ENCODE data around the gene EVA1C.
A peak's percentile ranks its signal among the peaks of the same experiment; 100 is the strongest.
"Not testable (repeated sequence)": the region's sequence is repeated elsewhere in the genome, so short reads cannot be mapped to it uniquely, and the experiment has no call there.

The EVA1C gene

DNA sequence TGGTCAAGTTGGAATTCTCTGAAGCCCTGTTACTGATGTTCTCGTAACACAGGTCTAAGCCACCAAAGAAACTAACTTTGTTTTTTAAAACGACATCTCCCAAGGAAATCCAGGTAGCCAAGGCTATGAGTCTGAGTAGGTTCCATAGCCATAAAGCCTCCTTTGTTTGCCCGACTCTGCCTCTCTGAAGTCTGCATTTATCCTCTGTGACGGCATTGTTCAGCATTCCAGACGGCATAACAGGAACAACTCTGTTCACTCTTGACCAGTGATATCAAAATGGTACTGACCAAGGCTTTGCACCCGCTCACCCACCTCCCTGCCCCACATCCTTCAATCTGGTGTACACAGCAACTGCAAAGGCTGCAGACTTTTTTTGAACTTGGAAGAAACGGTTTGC, 34.5 kb upstream of the EVA1C start:
- Histone ChIP-seq H3K36me3 (ENCODE audit: insufficient read depth, low read length) (peaks cover 65% of the 10 kb centered on the region), H3K4me3 (ENCODE audit: low read length) (no peak overlapping the region), H3K4me1 (ENCODE audit: control insufficient read depth, insufficient read depth, low read length) (peaks cover 45% of the 10 kb centered on the region), H3K27me3 (ENCODE audit: control insufficient read depth, insufficient read depth, low read length) (no peaks in the 10 kb centered on the region), H3K9ac (ENCODE audit: low read depth, low read length) (no peak overlapping the region), H3K9me3 (replicated peaks; ENCODE audit: low read length) (no peaks in the 10 kb centered on the region), H3K4me2 (ENCODE audit: low read length) (no peak overlapping the region)

DNA sequence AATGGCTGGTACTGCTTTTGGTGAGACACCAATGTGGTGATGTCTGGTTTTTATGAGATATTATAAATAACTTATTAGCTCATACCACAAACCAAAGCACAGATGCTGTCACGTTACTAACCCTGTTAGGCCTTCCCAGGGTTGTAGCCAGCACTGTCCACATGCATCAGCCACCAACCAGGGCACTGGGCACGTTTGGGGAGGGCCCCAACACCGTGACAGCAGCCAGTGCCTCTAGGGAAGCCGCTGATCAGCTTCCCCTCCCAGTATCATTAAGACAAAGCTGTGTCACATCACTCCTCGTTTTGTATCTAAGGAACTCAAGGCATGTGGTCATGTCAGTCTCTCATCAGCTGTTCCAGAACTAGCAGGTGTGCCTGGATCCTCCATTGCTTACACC, 33.5 kb upstream of the EVA1C start:
- H3K36me3 ChIP-seq (ENCODE audit: insufficient read depth, low read length): peaks cover 73% of the 10 kb centered on the region
- H3K27me3 ChIP-seq (ENCODE audit: control insufficient read depth, insufficient read depth, low read length): no peaks in the 10 kb centered on the region
- no peak overlapping the region for H3K4me3 ChIP-seq (ENCODE audit: low read length)
- peak overlapping the region; percentile 50 for H3K9ac ChIP-seq (ENCODE audit: low read depth, low read length)
- H3K9me3 ChIP-seq (replicated peaks; ENCODE audit: low read length): no peaks in the 10 kb centered on the region
- no peak overlapping the region for H3K4me2 ChIP-seq (ENCODE audit: low read length)
- peaks cover 47% of the 10 kb centered on the region for H3K4me1 ChIP-seq (ENCODE audit: control insufficient read depth, insufficient read depth, low read length)

- H3K36me3 ChIP-seq (ENCODE audit: insufficient read depth, low read length): peaks cover 63% of the 10 kb centered on the region
- H3K27me3 ChIP-seq (ENCODE audit: control insufficient read depth, insufficient read depth, low read length): no peaks in the 10 kb centered on the region
- H3K4me2 ChIP-seq (ENCODE audit: low read length): no peak overlapping the region
- peaks cover 50% of the 10 kb centered on the region for H3K4me1 ChIP-seq (ENCODE audit: control insufficient read depth, insufficient read depth, low read length)
- no peaks in the 10 kb centered on the region for H3K9me3 ChIP-seq (replicated peaks; ENCODE audit: low read length)
- H3K4me3 ChIP-seq (ENCODE audit: low read length): no peak overlapping the region
- H3K9ac ChIP-seq (ENCODE audit: low read depth, low read length): peak overlapping the region; percentile 73
Measured at GRCh38 chr21:32380940-32381339, 31.6 kb upstream of the EVA1C start.

- no peaks in the 10 kb centered on the region for H3K9me3 ChIP-seq (replicated peaks; ENCODE audit: low read length)
- H3K4me1 ChIP-seq (ENCODE audit: control insufficient read depth, insufficient read depth, low read length): peaks cover 56% of the 10 kb centered on the region
- no peak overlapping the region for H3K4me3 ChIP-seq (ENCODE audit: low read length)
- H3K4me2 ChIP-seq (ENCODE audit: low read length): peak overlapping the region; percentile 11
- peaks cover 62% of the 10 kb centered on the region for H3K36me3 ChIP-seq (ENCODE audit: insufficient read depth, low read length)
- peak overlapping the region; percentile 73 for H3K9ac ChIP-seq (ENCODE audit: low read depth, low read length)
- H3K27me3 ChIP-seq (ENCODE audit: control insufficient read depth, insufficient read depth, low read length): no peaks in the 10 kb centered on the region
Measured at GRCh38 chr21:32381571-32381970, 30.9 kb upstream of the EVA1C start.

DNA sequence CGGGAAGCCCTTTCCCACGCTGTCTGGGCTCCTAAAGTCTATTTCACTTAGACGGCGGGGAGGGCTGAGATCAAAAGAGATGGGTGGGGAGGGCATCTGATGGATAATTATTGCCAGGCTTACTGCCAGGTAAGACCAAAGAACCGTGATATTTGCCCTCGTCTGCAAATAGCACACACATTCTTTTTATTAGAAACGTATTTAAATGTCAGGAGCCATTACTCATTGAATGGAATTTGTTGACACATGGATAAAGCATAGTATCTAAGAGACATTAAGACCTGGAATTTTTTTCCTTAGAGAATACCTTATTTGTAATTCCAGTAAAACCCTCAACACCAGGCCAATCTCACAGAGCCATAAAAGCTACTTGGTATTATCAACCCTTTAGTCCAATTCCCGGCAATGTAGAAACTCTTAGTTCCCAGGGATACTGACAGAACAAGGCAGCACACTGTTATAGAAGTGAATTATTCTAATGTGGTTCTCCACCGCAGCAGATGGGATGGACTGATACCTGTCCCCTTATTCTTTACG, 30.3 kb upstream of the EVA1C start:
- peak overlapping the region; percentile 73 for H3K9ac ChIP-seq (ENCODE audit: low read depth, low read length)
- H3K4me2 ChIP-seq (ENCODE audit: low read length): peak overlapping the region; percentile 11
- H3K9me3 ChIP-seq (replicated peaks; ENCODE audit: low read length): no peaks in the 10 kb centered on the region
- no peaks in the 10 kb centered on the region for H3K27me3 ChIP-seq (ENCODE audit: control insufficient read depth, insufficient read depth, low read length)
- H3K4me3 ChIP-seq (ENCODE audit: low read length): no peak overlapping the region
- peaks cover 62% of the 10 kb centered on the region for H3K4me1 ChIP-seq (ENCODE audit: control insufficient read depth, insufficient read depth, low read length)
- peaks cover 56% of the 10 kb centered on the region for H3K36me3 ChIP-seq (ENCODE audit: insufficient read depth, low read length)

GRCh38 chr21:32383812-32384211, 28.7 kb upstream of the EVA1C start:
- H3K27me3 ChIP-seq (ENCODE audit: control insufficient read depth, insufficient read depth, low read length): no peaks in the 10 kb centered on the region
- peaks cover 41% of the 10 kb centered on the region for H3K36me3 ChIP-seq (ENCODE audit: insufficient read depth, low read length)
- H3K9ac ChIP-seq (ENCODE audit: low read depth, low read length): no peak overlapping the region
- no peaks in the 10 kb centered on the region for H3K9me3 ChIP-seq (replicated peaks; ENCODE audit: low read length)
- H3K4me1 ChIP-seq (ENCODE audit: control insufficient read depth, insufficient read depth, low read length): peaks cover 71% of the 10 kb centered on the region
- no peak overlapping the region for H3K4me3 ChIP-seq (ENCODE audit: low read length)
- H3K4me2 ChIP-seq (ENCODE audit: low read length): no peak overlapping the region

GRCh38 chr21:32386195-32386870, 26.2 kb upstream of the EVA1C start:
- Histone ChIP-seq H3K9me3 (replicated peaks; ENCODE audit: low read length) (no peaks in the 10 kb centered on the region), H3K4me1 (ENCODE audit: control insufficient read depth, insufficient read depth, low read length) (peaks cover 65% of the 10 kb centered on the region), H3K4me2 (ENCODE audit: low read length) (peak overlapping the region; percentile 35), H3K36me3 (ENCODE audit: insufficient read depth, low read length) (peaks cover 28% of the 10 kb centered on the region), H3K27me3 (ENCODE audit: control insufficient read depth, insufficient read depth, low read length) (no peaks in the 10 kb centered on the region), H3K9ac (ENCODE audit: low read depth, low read length) (peak overlapping the region; percentile 43), H3K4me3 (ENCODE audit: low read length) (peak overlapping the region; percentile 21)

DNA sequence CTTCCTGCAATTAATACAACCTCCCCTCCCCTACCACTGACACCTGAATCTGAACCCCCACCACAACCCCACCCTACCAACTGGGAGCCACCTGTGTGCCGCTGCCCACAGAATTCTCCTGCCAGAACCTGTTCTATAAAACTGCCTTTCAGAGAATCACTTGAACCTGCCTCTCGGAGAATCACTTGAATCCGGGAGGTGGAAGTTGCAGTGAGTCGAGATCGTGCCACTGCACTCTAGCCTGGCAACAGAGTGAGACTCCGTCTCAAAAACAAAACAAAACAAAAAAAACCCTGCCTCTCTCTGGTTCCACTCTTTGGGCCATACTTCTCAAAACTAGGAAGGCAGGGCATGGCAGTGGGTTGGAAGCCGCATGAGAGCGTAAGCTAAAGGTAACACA, 25.4 kb upstream of the EVA1C start:
- Histone ChIP-seq H3K4me3 (ENCODE audit: low read length) (no peak overlapping the region), H3K9ac (ENCODE audit: low read depth, low read length) (peak overlapping the region; percentile 43), H3K9me3 (replicated peaks; ENCODE audit: low read length) (no peaks in the 10 kb centered on the region), H3K27me3 (ENCODE audit: control insufficient read depth, insufficient read depth, low read length) (no peaks in the 10 kb centered on the region), H3K36me3 (ENCODE audit: insufficient read depth, low read length) (peaks cover 28% of the 10 kb centered on the region), H3K4me1 (ENCODE audit: control insufficient read depth, insufficient read depth, low read length) (peaks cover 63% of the 10 kb centered on the region), H3K4me2 (ENCODE audit: low read length) (peak overlapping the region; percentile 35)

GRCh38 chr21:32388306-32388705, 24.2 kb upstream of the EVA1C start:
- H3K27me3 ChIP-seq (ENCODE audit: control insufficient read depth, insufficient read depth, low read length): no peaks in the 10 kb centered on the region
- no peak overlapping the region for H3K4me3 ChIP-seq (ENCODE audit: low read length)
- H3K4me2 ChIP-seq (ENCODE audit: low read length): no peak overlapping the region
- no peak overlapping the region for H3K9ac ChIP-seq (ENCODE audit: low read depth, low read length)
- peaks cover 18% of the 10 kb centered on the region for H3K36me3 ChIP-seq (ENCODE audit: insufficient read depth, low read length)
- H3K9me3 ChIP-seq (replicated peaks; ENCODE audit: low read length): no peaks in the 10 kb centered on the region
- peaks cover 54% of the 10 kb centered on the region for H3K4me1 ChIP-seq (ENCODE audit: control insufficient read depth, insufficient read depth, low read length)

DNA sequence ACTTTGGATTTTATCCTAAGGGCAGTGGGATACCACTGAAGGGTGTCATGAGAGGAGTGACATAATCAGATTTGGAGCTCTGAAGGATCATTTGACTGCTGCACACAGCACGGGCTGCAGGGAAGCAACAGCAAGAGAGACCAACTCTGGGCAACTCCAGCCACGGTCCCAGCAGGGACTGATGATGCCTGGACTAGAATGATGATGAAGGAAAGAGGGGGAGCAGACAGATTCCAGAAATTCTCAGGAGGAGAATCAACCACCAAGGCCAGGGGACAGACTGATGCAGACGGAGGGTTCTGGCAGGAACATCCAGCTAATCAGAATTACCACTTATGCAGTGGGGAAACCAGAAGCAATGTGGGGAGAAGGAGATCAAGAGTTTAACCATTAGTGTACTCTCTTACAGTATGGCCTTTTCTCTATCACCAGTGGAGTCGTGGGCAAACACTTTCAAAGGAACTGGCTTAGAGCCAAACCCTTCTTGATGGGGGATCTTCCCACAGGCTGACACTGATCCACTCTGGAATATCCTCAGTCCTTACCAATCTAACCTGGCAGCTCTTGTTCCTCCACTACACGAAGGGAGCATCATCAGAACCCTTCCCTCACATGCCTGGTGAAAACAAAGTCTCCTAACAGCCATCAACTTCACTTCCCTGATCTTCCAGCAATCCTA, 23.0 kb upstream of the EVA1C start:
- H3K4me1 ChIP-seq (ENCODE audit: control insufficient read depth, insufficient read depth, low read length): peaks cover 58% of the 10 kb centered on the region
- no peaks in the 10 kb centered on the region for H3K27me3 ChIP-seq (ENCODE audit: control insufficient read depth, insufficient read depth, low read length)
- H3K4me3 ChIP-seq (ENCODE audit: low read length): peak overlapping the region; percentile 13
- H3K9me3 ChIP-seq (replicated peaks; ENCODE audit: low read length): no peaks in the 10 kb centered on the region
- peak overlapping the region; percentile 41 for H3K9ac ChIP-seq (ENCODE audit: low read depth, low read length)
- H3K36me3 ChIP-seq (ENCODE audit: insufficient read depth, low read length): peaks cover 6% of the 10 kb centered on the region
- peak overlapping the region; percentile 49 for H3K4me2 ChIP-seq (ENCODE audit: low read length)

GRCh38 chr21:32390537-32391224, 21.8 kb upstream of the EVA1C start:
- H3K4me3 ChIP-seq (ENCODE audit: low read length); H3K9me3 ChIP-seq (replicated peaks; ENCODE audit: low read length); H3K27me3 ChIP-seq (ENCODE audit: control insufficient read depth, insufficient read depth, low read length); H3K4me2 ChIP-seq (ENCODE audit: low read length); H3K36me3 ChIP-seq (ENCODE audit: insufficient read depth, low read length); H3K9ac ChIP-seq (ENCODE audit: low read depth, low read length): not testable (repeated sequence)
- peaks cover 58% of the 10 kb centered on the region for H3K4me1 ChIP-seq (ENCODE audit: control insufficient read depth, insufficient read depth, low read length)

All from skeletal muscle satellite cell (primary cell).